GM18507 (cell line): ENCODE results near the gene NEK6.

Experiments used
- DNase-seq: peaks from one replicate; pipeline ENCODE4 v3.0.0; 2011; ENCODE audit warnings: low read depth; ENCODE audit not compliant: insufficient read length; ENCODE audit errors: extremely low spot score
- FAIRE-seq: peaks from 2 replicates; lab custom pipeline; 2011; peaks lifted over from hg19 to GRCh38; lab: Jason Lieb, UNC

The NEK6 gene

DNA sequence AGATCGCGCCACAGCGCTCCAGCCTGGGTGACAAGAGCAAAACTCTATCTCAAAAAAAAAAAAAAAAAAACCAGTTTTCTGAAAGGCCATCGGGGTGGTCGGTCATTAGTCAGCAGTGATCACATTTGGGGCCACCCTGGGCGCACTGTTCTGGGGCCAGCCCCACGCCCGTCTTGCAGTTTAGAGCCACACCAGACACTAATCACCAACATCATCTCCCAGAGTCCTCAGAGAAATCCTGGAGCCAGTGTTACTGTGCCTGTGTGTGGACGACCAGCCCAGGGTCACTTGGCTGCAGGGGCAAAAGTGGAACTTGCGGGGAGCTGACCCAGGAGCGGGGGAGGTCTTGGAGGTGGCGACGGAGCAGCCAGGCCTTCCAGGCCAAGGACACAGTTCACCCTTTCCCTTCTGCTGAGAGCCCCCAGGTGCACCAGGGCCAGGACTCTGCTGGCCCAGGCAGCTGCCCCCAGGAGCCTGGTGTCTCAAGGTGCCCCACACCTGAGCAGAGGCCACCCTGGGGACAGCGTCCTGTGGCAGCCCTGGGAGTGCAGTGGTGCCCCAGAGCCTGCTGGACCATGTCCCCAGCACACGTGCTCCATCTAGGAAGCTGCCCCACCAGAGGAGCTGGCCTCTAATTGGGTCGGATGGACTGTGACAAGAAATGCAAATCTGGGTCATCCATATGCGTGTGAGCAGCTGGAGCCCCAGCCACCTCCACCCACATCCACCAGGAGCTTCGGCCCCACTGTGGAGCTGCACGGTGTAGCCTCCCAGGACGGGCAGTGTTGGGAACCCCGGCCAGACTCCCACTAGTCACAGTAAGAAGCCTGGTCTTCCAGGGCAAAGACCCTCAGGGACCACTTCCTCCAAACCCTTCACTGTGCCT, 51.1 kb downstream of the NEK6 start:
- DNase-seq (no peak), FAIRE-seq (no peak)

DNA sequence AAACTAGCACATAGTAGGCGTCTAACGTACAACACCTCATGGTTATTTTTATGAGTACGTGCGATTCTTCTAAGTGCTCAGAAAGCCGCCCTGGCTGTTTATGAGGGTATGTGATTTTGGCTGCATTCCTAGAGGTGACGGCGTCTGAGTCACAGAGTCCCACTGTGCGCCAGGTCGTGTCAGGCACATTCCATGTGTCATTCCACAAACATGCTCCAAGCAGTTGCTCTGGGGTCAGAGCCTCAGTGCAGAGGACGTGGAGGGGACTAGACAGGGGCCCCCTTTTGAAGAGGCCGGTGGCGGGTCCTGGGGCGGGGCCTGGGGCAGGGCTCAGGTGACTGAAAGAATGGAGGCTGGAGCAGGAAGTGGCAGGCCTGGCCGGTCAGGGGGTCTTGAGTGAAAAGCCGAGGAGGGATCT, 51.9 kb downstream of the NEK6 start:
- FAIRE-seq (no peak), DNase-seq (no peak)

DNA sequence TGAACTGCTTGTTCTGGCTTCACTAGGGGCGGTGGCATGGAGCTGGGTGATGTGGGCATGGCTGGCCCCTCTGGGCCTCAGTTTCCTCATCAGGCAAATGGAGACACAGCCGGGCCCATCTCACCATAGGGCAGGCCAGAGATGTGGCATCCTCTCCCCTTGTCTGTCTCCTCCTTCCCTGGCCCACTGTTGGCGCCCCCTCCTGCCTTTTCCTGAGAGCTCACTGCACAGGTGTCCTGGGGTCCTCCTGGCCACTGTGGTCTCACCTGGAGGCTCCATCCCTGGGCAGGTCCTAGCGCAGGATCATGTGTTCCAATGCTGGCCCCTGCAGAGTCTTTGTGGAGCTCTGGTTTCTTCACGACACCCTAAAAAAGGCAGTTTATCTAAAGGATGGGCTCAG, 53.5 kb downstream of the NEK6 start:
- DNase-seq, result no peak
- no peak for FAIRE-seq

DNA sequence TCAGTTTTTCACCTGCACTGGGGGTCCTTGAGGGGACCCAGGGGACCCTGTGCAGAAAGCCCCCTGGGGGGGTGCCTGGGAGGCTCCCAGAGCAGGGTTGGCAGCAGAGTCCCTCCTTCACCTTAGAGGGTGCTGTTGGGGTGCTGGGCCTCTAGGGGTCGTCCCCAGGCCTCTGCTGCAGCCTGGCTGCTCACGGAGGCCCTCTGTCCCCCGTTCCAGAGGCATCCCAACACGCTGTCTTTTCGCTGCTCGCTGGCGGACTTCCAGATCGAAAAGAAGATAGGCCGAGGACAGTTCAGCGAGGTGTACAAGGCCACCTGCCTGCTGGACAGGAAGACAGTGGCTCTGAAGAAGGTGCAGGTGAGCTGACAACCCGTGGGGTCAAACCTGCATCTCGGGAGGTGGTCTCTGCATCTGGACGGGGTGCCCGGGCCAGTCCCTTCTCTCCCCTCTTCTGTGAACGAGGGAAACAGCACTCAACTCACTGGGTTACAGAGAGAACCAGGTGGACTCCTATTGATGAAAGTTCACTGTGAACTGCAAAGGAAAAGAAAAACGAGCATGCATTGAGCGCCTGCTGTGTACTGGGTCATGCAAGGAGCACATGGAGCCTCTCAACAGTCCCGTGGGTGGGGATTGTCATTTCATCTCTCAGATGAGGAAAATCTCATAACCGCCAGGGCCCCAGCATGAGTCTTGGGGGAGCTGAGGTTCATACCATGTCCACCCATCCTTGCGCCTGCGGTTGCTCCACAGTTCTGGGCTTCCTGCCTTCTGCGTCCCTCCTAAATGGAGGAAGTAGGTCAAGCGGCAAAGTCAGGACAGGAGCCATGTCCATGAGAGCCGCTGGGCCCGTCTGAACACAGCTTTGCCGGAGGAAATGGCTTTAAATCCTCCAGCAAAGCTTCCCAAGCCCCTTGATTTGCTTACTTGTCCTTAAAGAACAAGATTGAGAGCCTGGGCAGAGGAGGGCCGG, 54.8 kb downstream of the NEK6 start:
- FAIRE-seq (no peak), DNase-seq (no peak)

DNA sequence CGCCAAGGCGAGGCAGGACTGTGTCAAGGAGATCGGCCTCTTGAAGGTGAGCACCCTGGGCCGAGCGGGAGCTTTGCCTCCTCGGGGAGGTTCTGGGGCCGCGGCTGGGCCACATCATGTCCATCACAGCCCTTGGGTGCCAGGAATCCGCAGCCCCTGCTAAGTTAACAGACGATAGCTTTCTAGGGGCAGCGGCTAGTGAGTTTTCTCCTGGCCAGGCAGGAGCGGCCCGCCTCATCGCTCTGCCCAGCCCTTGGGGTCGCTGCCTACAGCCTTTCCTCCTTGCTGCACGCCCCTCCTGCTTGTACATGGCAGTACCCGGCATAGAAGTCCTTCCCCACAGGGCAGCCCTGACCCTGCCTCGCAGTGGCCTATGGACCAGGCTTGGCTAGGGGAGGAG, 56.2 kb downstream of the NEK6 start:
- no peak for FAIRE-seq
- DNase-seq, result no peak

DNA sequence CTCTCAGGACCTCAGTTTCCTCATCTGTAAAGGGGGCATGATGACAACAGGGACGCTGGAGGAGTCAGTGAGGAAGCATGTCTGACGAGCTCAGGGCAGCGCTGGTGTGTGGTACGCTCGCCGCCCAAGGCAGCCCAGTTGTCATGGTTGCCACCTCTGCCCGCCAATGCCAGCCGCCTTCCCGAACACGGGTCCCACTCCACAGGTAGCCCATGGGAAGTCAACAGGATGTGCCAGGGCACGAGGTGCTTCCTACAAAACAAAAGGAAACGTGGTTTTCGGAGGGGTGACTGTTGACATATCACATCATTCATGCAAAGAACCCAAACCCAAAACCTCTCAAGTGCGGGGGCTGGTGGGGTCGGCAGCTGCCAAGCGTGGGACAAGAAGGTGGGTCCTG, 58.1 kb downstream of the NEK6 start:
- DNase-seq (no peak), FAIRE-seq (no peak)

DNA sequence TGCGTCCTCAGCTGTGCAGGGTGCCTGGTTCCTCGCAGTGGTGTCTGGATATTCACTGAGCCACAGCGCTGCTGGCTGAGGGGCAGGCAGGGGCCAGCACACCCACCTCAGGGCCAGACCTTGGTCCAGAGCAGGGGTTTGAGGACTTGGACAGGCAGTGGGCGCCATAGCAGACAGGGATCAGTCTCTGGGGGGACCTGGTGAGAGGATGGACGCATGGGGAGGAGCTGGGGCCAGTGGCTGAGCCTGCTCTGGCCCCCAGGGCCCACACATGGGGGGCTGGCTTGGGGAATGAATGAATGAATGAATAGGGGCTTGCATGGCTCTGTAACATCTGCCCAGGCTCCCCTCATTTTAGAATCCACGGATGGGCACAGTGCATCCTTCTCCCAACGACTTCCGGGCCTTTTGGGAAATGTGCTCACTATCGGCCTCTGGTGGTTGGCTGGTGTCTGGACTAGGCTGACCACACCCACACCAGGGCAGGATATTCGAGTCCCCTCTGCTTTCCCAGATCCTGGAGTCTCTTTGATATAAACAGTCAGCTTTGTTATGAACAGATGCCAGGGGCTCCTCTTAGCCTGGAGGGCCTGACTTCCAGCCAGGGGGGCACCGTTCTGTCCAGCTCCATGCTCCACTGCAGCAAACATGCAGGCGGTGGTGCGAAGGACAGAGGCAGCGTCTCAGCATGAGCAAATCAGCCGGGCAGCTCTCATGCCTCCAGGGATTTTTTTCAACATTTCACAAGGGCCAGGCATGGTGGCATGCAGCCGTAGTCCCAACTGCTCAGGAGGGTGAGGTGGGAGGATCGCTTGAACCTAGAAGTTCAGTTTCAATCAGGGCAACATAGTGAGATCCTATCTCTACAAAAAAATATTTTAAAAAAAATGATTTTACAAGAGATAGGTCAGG, 62.6 kb downstream of the NEK6 start:
- peak; percentile 42 for DNase-seq
- FAIRE-seq, result peak; percentile 24

DNA sequence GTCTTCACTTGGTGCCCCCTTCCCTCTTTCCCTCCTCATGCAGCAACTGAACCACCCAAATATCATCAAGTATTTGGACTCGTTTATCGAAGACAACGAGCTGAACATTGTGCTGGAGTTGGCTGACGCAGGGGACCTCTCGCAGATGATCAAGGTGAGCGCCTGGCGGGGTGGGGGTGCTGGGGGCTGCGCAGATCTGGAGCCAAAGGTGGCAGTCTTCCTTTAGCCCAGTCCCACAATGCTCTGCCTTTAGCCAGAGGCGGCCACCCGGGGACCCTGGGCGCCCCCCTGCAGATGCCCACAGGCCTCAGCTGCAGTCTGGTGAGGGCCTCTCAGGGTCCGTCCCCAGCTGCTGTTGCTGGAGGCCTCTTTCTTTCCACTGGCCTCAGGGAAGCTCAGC, 63.7 kb downstream of the NEK6 start:
- FAIRE-seq (no peak), DNase-seq (no peak)

DNA sequence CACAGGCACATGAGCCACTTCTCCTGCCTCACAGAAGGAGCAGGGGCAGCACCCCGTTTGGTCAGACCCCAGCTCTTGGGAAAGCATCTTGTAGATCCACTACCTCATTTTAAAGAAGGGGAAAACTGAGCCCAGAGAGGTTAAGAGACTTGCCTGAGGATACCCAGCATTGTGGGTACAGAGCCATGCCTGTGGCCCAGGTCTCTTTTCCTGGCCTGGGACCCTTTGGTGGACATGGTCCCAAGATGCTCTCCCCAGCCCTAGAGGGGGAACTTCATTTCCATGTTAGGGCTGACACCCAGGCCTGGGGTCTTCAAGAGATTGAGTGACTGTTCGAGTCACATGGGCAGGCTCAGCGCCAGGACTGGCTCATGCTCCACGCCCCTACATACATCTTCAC, 64.2 kb downstream of the NEK6 start:
- DNase-seq (no peak), FAIRE-seq (no peak)

DNA sequence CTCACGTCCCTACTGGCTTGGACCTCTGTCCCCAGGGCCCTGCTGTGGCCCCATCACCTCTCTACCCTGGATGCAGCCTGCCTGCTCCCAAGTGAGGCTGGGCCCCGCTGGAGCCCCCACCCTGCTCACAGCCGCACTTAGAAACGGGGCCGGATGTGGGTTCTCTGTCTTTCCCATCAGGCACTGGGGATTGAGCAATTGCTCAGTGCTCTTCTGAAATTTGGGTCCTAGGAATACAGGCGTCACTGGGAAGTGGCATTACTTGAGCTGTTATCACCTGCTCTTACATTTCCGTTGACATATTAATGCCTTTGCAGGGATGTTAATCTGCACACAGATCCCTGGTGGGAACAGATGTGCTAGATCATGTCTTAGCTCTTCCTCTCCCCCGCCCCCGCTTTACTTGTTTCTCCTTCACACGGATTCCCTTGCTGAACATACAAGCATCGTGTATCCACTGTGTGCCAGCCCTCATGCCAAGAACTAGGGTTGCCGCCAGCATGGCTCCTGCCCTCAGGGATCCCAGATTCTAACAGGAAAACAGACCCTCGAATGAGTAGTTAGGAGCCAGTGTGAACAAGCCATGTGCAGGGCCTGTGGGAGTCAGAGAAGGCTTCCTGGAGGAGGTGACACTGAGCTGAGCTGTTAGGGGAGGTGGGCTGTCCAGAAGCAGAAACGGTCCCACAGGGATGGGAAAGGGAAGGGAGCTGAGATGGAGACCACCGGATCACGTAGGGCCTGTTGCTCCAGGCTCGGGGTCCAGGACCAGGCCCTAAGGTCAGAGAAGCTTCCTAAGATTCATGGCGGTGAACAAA, 65.1 kb downstream of the NEK6 start:
- DNase-seq (no peak), FAIRE-seq (no peak)

DNA sequence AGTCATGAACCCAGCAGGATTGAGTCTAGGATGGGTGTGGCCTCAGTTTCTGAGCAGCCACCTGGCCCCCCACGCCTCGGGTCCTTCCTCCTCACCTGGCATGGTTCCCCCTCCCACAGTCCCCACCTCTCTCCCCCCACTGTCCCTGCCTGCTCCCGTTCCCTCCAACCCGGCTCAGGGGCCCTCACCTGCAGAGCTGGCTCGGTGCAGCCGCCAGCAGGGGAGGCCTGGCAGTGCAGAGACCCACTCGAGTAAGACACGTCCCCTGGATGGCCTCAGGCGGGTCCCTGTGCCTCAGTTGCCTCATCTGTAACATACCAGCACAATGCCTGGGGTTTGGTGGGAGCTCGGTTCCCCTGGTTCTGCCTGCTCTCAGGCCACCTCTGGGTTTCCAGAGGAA, 66.2 kb downstream of the NEK6 start:
- no peak for DNase-seq
- no peak for FAIRE-seq

DNA sequence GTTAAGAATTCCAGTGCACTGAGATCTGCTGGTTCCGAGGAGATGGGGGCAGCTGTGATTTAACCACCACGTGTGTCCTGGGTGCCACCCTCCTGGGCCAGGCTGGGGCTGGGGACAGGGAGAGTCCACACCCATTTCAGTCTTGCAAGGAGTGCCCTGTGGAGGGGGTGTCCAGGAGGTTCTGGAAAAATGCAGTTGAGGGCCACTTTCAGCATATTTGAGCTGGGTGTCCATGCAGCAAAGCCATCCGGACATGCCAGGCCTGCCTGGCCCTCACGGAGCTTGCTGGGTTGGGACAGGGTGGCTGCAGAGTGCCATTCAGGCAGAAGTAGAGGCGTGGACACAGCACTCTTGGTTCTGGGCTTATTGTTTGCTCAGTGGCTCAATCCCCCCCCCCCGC, 68.1 kb downstream of the NEK6 start:
- DNase-seq (no peak), FAIRE-seq (no peak)

DNA sequence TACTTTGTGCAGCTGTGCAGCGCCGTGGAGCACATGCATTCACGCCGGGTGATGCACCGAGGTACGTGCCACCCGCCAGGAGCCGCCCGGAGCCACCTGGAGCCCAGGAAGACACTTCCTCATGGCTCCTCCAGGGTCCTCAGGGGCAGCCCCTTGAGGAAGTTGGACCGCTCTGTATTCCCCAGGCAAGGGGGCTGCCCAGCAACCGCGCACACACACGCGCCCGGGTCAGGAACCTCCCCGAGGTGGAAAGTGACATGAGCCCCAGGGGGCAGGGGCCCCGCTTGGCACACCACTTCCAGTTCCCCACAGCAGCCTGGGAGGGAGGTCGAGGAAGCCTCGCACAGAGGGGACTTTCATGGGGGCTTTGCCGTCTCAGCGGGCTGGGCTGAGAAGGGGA, 68.6 kb downstream of the NEK6 start:
- DNase-seq (no peak), FAIRE-seq (no peak)

DNA sequence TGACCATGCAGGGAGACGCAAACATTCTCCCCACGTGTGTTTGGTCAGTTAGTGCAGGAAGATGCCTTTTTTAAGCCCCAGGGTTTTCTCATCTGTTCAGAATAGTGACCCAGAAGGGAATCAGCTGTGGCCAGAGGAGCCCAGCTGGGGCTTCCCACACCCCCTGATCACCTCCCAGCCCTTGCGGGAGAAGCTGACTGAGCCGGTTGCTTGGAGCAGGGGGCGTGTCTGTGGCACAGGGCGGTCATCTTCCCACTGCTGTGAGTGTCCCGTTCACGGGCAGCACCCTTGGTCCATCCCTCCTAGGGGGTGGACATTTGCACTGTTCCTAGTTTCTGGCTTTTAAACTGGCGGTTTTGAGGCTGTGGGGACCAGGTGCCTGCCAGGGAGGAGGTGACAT, 69.7 kb downstream of the NEK6 start:
- FAIRE-seq (no peak), DNase-seq (no peak)

DNA sequence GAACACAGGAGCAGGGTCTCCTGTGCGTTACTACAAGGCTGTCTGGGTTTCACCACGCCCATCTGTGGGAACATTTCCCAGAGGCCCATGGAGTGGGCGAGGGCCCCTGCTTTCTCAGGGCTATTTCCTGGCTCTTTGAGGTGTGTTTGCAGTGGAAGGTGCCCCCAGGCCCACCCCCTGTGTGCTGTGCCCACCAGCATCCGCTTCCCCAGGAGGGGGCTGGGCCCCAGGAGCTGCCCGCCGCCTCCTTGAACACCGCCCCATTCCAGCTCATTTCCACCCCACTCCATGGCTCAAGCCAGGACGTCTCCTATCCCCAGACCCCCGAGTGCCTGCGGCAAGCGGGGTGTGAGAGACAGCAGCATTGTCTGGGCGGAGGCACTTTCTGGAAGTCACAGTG, 70.5 kb downstream of the NEK6 start:
- FAIRE-seq (no peak), DNase-seq (no peak)

DNA sequence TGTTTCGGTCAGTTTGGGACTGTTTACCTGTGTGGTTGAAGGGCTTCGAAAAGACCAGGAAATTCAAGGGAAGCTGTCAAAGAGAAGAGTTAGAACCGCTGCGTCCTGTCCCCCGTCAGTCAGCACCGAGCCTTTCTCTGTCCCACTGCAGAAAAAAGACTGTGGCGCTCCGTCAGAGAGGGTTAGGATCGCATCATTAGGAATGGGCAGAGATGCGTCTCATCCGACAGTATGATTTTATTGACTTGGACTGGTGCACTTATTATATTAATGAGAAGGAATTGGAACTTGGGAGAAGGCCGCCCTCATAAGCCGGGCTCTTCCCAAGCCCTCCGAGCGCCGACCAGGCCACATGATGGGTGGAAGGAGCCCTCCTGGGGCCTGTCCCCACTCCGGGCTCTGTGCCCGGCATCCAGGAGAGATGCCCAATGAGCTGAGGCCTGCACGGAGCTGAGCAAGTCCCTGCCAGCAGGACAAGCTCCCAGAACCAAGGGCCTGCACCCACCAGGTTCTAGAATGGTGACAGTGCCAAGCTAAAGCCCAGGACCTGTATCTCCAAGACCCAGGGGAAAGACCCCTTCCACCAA, 71.5 kb downstream of the NEK6 start:
- no peak for DNase-seq

DNA sequence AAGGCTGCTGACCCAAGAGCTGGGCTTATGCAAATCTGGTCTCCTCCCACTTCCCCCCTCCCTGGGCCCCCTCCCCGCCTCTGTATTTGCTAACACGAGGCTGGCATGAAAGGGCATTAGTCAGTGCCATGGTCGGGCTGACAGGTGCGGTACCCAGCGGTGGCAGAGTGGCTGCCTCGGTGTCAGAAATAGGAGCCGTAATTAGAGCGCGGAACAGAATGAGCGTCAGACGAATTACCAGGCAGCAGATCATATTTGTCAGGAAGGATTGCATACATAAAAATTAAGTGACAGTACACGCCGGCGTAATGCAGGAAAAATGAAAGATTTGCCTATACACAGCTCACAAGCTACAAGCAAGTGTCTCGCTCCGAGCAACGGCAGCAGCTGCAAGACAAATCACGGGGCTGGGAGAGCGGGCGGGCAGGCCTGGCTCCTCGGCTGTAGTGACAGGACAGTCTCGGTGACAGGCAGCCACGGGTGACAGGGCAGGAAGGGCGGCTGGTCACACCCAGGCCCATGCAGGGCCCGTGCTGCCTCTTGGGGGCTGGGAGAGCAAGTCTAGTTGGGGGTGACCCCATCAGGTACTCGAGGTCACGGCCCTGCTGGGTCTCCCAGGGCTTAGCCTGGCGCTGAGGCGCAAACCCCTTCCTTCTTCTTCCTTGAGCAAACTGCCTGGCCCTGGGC, 72.4 kb downstream of the NEK6 start:
- FAIRE-seq, result no peak
- DNase-seq, result no peak

More for the DNA sequence above, 71.5 kb downstream of the NEK6 start:
- no peak for FAIRE-seq

DNA sequence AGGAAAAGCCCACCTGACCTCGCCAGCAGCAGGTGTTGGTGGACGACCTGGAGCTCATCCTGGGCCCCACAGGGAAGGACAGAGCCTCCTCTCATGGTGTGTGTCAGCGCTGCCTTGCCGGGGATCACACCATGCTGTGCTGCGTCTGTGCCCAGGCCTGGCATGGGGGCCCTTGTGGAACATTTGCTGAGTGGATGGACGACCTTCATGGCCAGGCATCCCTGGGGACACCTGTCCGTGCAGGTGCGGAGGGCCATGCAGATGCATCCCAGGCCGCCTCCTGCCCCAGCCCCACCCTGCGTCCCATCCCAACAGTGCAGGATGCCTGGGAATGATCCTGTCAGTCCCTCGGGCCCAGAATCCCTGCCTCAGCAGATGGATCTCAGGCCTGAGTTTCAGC, 73.8 kb downstream of the NEK6 start:
- no peak for DNase-seq
- no peak for FAIRE-seq
